GM23338 (cell line): ENCODE data around the gene ARSI. TPM values are rescaled to one million over a fixed set of nuclear protein-coding genes. Genes with fewer than 3 reads are reported as not detected.

ENCODE experiments used
- ATAC-seq: fragments of 200-7000 bp; cut with Tn5 transposase; 3 replicates; pipeline ENCODE4 v1.9.1; 2020
- DNase-seq: peaks from one replicate; pipeline ENCODE4 v3.0.0-alpha.2; 2015; ENCODE audit warnings: low spot score
- H2AFZ ChIP-seq: fragments of 200-600 bp; sonication (generic); 2 replicates; pipeline ENCODE4 v1.8.0; 2016; ENCODE audit warnings: antibody characterized with exemption, mild to moderate bottlenecking, moderate library complexity
- H3F3A ChIP-seq: fragments of 200-600 bp; sonication (generic); replicated peaks from 2 replicates; pipeline ENCODE4 v1.8.0; 2017; ENCODE audit warnings: antibody characterized with exemption, mixed run types, low read depth
- H3K27ac ChIP-seq: fragments of 200-600 bp; sonication (generic); 2 replicates; pipeline ENCODE4 v1.6.1; 2016; ENCODE audit warnings: low read depth
- H3K27me3 ChIP-seq: fragments of 200-600 bp; sonication (generic); 2 replicates; pipeline ENCODE4 v1.8.0; 2016; ENCODE audit warnings: mild to moderate bottlenecking, mixed run types, moderate library complexity; ENCODE audit not compliant: insufficient read depth
- H3K36me3 ChIP-seq: fragments of 200-600 bp; sonication (generic); 2 replicates; pipeline ENCODE4 v1.8.0; 2016; ENCODE audit warnings: mild to moderate bottlenecking; ENCODE audit not compliant: insufficient read depth
- H3K4me1 ChIP-seq: fragments of 200-600 bp; sonication (generic); 2 replicates; pipeline ENCODE4 v1.8.0; 2016; ENCODE audit warnings: mild to moderate bottlenecking, moderate library complexity; ENCODE audit not compliant: insufficient read depth
- H3K4me2 ChIP-seq: fragments of 200-600 bp; sonication (generic); 2 replicates; pipeline ENCODE4 v1.7.1; 2017; ENCODE audit warnings: mixed run types
- H3K4me3 ChIP-seq: fragments of 200-600 bp; sonication (generic); 2 replicates; pipeline ENCODE4 v1.6.1; 2016; ENCODE audit warnings: mixed run types
- H3K79me2 ChIP-seq: fragments of 200-600 bp; sonication (generic); replicated peaks from 2 replicates; pipeline ENCODE4 v1.8.0; 2017; ENCODE audit warnings: mild to moderate bottlenecking; ENCODE audit not compliant: insufficient read depth
- H3K9me2 ChIP-seq: fragments of 200-600 bp; sonication (generic); 2 replicates; pipeline ENCODE4 v1.8.0; 2017; ENCODE audit not compliant: insufficient read depth
- H4K20me1 ChIP-seq: fragments of 200-600 bp; sonication (generic); replicated peaks from 2 replicates; pipeline ENCODE4 v1.8.0; 2017; ENCODE audit warnings: mild to moderate bottlenecking; ENCODE audit not compliant: insufficient read depth
- H3K27ac Mint-ChIP-seq: 2 replicates; pipeline ENCODE4 v1.8.0; 2020; ENCODE audit warnings: inconsistent platforms, mild to moderate bottlenecking, moderate library complexity, mixed read lengths
- H3K27me3 Mint-ChIP-seq: 3 replicates; pipeline ENCODE4 v1.8.0; 2022; ENCODE audit warnings: low read depth, mild to moderate bottlenecking, moderate library complexity, mixed read lengths, inconsistent platforms; ENCODE audit not compliant: insufficient read depth, poor library complexity
- H3K36me3 Mint-ChIP-seq: 3 replicates; pipeline ENCODE4 v1.8.0; 2021; ENCODE audit warnings: low read depth, mild to moderate bottlenecking, inconsistent platforms, moderate library complexity, mixed read lengths
- H3K4me1 Mint-ChIP-seq: 3 replicates; pipeline ENCODE4 v1.8.0; 2020; ENCODE audit warnings: mild to moderate bottlenecking, inconsistent platforms, mixed read lengths
- H3K4me3 Mint-ChIP-seq: 3 replicates; pipeline ENCODE4 v1.8.0; 2021; ENCODE audit warnings: moderate library complexity, mild to moderate bottlenecking, inconsistent platforms, mixed read lengths
- H3K9me3 Mint-ChIP-seq: 3 replicates; pipeline ENCODE4 v1.8.0; 2020; ENCODE audit warnings: moderate library complexity, mild to moderate bottlenecking, inconsistent platforms, mixed read lengths
- CREB1 ChIP-seq: fragments of 250-450 bp; sonication (Bioruptor Pico); IDR thresholded peaks from 2 replicates; pipeline ENCODE4 v1.5.0; 2020; ENCODE audit warnings: low read depth, mild to moderate bottlenecking, moderate library complexity
- CTCF ChIP-seq, 2 experiments: fragments of 200-600 bp in 1 of 2; sonication (generic) in 1 of 2; conservative IDR thresholded peaks; 2 replicates each; pipeline versions ENCODE4 v1.5.1 to v1.6.1; 2016 to 2017; ENCODE audit warnings: antibody characterized with exemption in 2 of 2, low read depth in 2 of 2, mild to moderate bottlenecking in 2 of 2, moderate library complexity in 1 of 2
- EZH2 ChIP-seq: fragments of 200-600 bp; sonication (generic); IDR thresholded peaks from one replicate; pipeline ENCODE4 v1.8.0; 2017; ENCODE audit warnings: antibody characterized with exemption, mild to moderate bottlenecking, low read depth; ENCODE audit not compliant: unreplicated experiment
- EZH2phosphoT487 ChIP-seq: fragments of 200-600 bp; sonication (generic); IDR thresholded peaks from one replicate; pipeline ENCODE4 v1.8.1; 2018; ENCODE audit warnings: antibody characterized with exemption; ENCODE audit not compliant: unreplicated experiment
- JUNB ChIP-seq: IDR thresholded peaks from one replicate; pipeline ENCODE4 v1.6.1; 2016; ENCODE audit warnings: antibody characterized with exemption; ENCODE audit not compliant: unreplicated experiment
- NANOG ChIP-seq: IDR thresholded peaks from 2 replicates; pipeline ENCODE4 v1.6.1; 2016; ENCODE audit warnings: antibody characterized with exemption, borderline replicate concordance
- POLR2AphosphoS5 ChIP-seq: IDR thresholded peaks from 2 replicates; pipeline ENCODE4 v1.6.1; 2016; ENCODE audit warnings: antibody characterized with exemption, low read depth
- REST ChIP-seq: IDR thresholded peaks from one replicate; pipeline ENCODE4 v1.6.1; 2018; ENCODE audit warnings: antibody characterized with exemption; ENCODE audit not compliant: unreplicated experiment
- STAT1 ChIP-seq: IDR thresholded peaks from one replicate; pipeline ENCODE4 v1.6.1; 2016; ENCODE audit warnings: antibody characterized with exemption; ENCODE audit not compliant: unreplicated experiment
- ZNF114 ChIP-seq: fragments of 250-450 bp; sonication (Bioruptor Pico); IDR thresholded peaks from 2 replicates; pipeline ENCODE4 v1.5.0; 2020; ENCODE audit warnings: mild to moderate bottlenecking, moderate library complexity
- ZNF331 ChIP-seq: fragments of 250-450 bp; sonication (Bioruptor Pico); IDR thresholded peaks from 2 replicates; pipeline ENCODE4 v1.5.0; 2020; ENCODE audit warnings: low read depth, mild to moderate bottlenecking, moderate library complexity
- polyA plus RNA-seq: library from polyadenylated mRNA; unstranded; fragments of >200 nt; fragmentation: Nextera tagmentation; extraction: Ambion mirVana; gene quantifications from 2 replicates; pipeline ENCODE4 v1.2.1, GENCODE V29; 2016
- total RNA-seq: library from RNA; depleted of rRNA; stranded (reverse); fragments of >200 nt; shearing (Covaris generic); gene quantifications from 2 replicates; pipeline ENCODE4 v1.2.3, GENCODE V29; 2014
- TF ChIP-seq, protein P1 (sequence below): IDR thresholded peaks from 2 replicates; pipeline ENCODE4 v1.6.1; 2016; ENCODE audit warnings: antibody characterized with exemption
- TF ChIP-seq, protein P2 (sequence below): fragments of 250-450 bp; sonication (Bioruptor Pico); IDR thresholded peaks from 2 replicates; pipeline ENCODE4 v1.5.0; 2020; ENCODE audit warnings: mild to moderate bottlenecking, moderate library complexity

ARSI gene
- total and polyA plus RNA-seq, 2 experiments from 2014 or later, result 0.99 to 6.9 TPM

DNA sequence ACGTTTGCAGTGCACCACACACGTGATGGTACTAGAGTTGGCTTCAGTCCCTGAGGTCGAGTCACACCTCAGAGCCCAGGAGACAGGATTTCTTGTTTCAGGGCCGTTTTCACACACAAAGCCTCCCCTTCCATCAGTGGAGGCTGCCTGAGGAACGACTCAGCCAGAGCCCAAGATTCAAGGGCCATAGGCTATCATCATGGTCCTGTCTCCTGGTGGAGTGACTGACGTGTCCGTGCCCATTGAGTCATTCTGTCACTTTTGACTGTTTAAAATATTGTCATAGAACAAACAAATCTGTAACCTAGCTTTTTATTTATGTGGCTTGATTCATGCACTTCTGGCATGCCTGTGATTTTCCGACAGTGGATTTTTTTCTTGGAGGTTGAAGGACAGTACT lies 41.5 kb downstream of the ARSI start:
- Histone ChIP-seq H3K4me3 (no peak overlapping the region), H3K9me2 (no peaks in the 10 kb centered on the region), H3K36me3 (no peaks in the 10 kb centered on the region), H3K4me1 (peaks cover 3% of the 10 kb centered on the region; the same call in 1 of the 2 replicates), H3K27ac (no peak overlapping the region), H3F3A (no peaks in the 10 kb centered on the region), H3K27me3 (no peaks in the 10 kb centered on the region), H2AFZ (no peak overlapping the region), H3K79me2 (no peaks in the 10 kb centered on the region), H3K4me2 (no peak overlapping the region), H4K20me1 (no peaks in the 10 kb centered on the region)
- Mint-ChIP-seq H3K36me3 (no peaks in the 10 kb centered on the region), H3K9me3 (no peaks in the 10 kb centered on the region), H3K4me3 (no peak overlapping the region), H3K27ac (no peak overlapping the region), H3K27me3 (peaks cover 17% of the 10 kb centered on the region), H3K4me1 (peaks cover 14% of the 10 kb centered on the region)
- ATAC-seq, result no peak
- no peak for DNase-seq
- TF ChIP-seq ZNF331 (CRISPR knock-in tag) (no peak), POLR2AphosphoS5 (no peak), EZH2 (no peak), CREB1 (no peak), REST (no peak), CTCF (conservative IDR thresholded peaks at IDR 0.05; ENCODE audit: low read depth in 2 of 2) (no peak), EZH2phosphoT487 (no peak), ZNF114 (no peak), JUNB (no peak), NANOG (no peak), STAT1 (no peak)
- TF ChIP-seq, protein P1, sequence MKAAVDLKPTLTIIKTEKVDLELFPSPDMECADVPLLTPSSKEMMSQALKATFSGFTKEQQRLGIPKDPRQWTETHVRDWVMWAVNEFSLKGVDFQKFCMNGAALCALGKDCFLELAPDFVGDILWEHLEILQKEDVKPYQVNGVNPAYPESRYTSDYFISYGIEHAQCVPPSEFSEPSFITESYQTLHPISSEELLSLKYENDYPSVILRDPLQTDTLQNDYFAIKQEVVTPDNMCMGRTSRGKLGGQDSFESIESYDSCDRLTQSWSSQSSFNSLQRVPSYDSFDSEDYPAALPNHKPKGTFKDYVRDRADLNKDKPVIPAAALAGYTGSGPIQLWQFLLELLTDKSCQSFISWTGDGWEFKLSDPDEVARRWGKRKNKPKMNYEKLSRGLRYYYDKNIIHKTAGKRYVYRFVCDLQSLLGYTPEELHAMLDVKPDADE, result no peak
- TF ChIP-seq, protein P2, sequence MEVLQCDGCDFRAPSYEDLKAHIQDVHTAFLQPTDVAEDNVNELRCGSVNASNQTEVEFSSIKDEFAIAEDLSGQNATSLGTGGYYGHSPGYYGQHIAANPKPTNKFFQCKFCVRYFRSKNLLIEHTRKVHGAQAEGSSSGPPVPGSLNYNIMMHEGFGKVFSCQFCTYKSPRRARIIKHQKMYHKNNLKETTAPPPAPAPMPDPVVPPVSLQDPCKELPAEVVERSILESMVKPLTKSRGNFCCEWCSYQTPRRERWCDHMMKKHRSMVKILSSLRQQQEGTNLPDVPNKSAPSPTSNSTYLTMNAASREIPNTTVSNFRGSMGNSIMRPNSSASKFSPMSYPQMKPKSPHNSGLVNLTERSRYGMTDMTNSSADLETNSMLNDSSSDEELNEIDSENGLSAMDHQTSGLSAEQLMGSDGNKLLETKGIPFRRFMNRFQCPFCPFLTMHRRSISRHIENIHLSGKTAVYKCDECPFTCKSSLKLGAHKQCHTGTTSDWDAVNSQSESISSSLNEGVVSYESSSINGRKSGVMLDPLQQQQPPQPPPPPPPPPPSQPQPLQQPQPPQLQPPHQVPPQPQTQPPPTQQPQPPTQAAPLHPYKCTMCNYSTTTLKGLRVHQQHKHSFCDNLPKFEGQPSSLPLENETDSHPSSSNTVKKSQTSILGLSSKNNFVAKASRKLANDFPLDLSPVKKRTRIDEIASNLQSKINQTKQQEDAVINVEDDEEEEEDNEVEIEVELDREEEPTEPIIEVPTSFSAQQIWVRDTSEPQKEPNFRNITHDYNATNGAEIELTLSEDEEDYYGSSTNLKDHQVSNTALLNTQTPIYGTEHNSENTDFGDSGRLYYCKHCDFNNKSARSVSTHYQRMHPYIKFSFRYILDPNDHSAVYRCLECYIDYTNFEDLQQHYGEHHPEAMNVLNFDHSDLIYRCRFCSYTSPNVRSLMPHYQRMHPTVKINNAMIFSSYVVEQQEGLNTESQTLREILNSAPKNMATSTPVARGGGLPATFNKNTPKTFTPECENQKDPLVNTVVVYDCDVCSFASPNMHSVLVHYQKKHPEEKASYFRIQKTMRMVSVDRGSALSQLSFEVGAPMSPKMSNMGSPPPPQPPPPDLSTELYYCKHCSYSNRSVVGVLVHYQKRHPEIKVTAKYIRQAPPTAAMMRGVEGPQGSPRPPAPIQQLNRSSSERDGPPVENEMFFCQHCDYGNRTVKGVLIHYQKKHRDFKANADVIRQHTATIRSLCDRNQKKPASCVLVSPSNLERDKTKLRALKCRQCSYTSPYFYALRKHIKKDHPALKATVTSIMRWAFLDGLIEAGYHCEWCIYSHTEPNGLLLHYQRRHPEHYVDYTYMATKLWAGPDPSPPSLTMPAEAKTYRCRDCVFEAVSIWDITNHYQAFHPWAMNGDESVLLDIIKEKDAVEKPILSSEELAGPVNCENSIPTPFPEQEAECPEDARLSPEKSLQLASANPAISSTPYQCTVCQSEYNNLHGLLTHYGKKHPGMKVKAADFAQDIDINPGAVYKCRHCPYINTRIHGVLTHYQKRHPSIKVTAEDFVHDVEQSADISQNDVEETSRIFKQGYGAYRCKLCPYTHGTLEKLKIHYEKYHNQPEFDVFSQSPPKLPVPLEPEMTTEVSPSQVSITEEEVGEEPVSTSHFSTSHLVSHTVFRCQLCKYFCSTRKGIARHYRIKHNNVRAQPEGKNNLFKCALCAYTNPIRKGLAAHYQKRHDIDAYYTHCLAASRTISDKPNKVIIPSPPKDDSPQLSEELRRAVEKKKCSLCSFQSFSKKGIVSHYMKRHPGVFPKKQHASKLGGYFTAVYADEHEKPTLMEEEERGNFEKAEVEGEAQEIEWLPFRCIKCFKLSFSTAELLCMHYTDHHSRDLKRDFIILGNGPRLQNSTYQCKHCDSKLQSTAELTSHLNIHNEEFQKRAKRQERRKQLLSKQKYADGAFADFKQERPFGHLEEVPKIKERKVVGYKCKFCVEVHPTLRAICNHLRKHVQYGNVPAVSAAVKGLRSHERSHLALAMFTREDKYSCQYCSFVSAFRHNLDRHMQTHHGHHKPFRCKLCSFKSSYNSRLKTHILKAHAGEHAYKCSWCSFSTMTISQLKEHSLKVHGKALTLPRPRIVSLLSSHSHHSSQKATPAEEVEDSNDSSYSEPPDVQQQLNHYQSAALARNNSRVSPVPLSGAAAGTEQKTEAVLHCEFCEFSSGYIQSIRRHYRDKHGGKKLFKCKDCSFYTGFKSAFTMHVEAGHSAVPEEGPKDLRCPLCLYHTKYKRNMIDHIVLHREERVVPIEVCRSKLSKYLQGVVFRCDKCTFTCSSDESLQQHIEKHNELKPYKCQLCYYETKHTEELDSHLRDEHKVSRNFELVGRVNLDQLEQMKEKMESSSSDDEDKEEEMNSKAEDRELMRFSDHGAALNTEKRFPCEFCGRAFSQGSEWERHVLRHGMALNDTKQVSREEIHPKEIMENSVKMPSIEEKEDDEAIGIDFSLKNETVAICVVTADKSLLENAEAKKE, result no peak
